ENCODE measurements around the gene LST1. TPM values are rescaled to one million over a fixed set of nuclear protein-coding genes. Genes with fewer than 3 reads are reported as not detected.

The LST1 gene
- total and polyA plus RNA-seq, 2 donors (not counting 1 experiment from before 2014, with no cell fraction given) = not detected

GRCh38 chr6:31578184-31579118 is 7.6 kb upstream of the LST1 start:
- Histone ChIP-seq H4K20me1 (ENCODE audit: control insufficient read depth, extremely low read depth, insufficient read depth, low read length) (no peaks in the 10 kb centered on the region), H3K4me2 (ENCODE audit: extremely low read depth, insufficient read depth, low read length) (no peak overlapping the region), H3K36me3 (ENCODE audit: control insufficient read depth, insufficient read depth, low read length) (no peaks in the 10 kb centered on the region), H3K27ac (ENCODE audit: insufficient read depth, low read length) (no peak overlapping the region), H3K79me2 (ENCODE audit: control insufficient read depth, insufficient read depth, low read length) (no peaks in the 10 kb centered on the region), H2AFZ (ENCODE audit: low read length) (no peak overlapping the region), H3K9me3 (ENCODE audit: control insufficient read depth, insufficient read depth, low read depth, low read length) (no peaks in the 10 kb centered on the region), H3K4me3 (replicated peaks in 1 of 4; ENCODE audit: control extremely low read depth in 1 of 4, insufficient read depth in 1 of 4, low read depth in 3 of 4, low read length in 4 of 4) (no peak overlapping the region), H3K27me3 (ENCODE audit: control insufficient read depth, insufficient read depth, low read length) (peaks cover 23% of the 10 kb centered on the region), H3K4me1 (ENCODE audit: control insufficient read depth, extremely low read depth, insufficient read depth, low read length) (no peaks in the 10 kb centered on the region), H3K9ac (ENCODE audit: insufficient read depth, low read length) (no peak overlapping the region)
- TF ChIP-seq, protein P1, sequence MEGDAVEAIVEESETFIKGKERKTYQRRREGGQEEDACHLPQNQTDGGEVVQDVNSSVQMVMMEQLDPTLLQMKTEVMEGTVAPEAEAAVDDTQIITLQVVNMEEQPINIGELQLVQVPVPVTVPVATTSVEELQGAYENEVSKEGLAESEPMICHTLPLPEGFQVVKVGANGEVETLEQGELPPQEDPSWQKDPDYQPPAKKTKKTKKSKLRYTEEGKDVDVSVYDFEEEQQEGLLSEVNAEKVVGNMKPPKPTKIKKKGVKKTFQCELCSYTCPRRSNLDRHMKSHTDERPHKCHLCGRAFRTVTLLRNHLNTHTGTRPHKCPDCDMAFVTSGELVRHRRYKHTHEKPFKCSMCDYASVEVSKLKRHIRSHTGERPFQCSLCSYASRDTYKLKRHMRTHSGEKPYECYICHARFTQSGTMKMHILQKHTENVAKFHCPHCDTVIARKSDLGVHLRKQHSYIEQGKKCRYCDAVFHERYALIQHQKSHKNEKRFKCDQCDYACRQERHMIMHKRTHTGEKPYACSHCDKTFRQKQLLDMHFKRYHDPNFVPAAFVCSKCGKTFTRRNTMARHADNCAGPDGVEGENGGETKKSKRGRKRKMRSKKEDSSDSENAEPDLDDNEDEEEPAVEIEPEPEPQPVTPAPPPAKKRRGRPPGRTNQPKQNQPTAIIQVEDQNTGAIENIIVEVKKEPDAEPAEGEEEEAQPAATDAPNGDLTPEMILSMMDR (conservative IDR thresholded peaks at IDR 0.05 in 1 of 2, IDR thresholded peaks at IDR 0.05 in 1 of 2; ENCODE audit: low read depth in 1 of 2, low read length in 2 of 2) = no peak
- TF ChIP-seq EZH2 (IDR thresholded peaks at IDR 0.05; ENCODE audit: low read length, missing control alignments) = no peak
- DNase-seq (ENCODE audit: low read depth in 2 of 2) = no peak

GRCh38 chr6:31579119-31579505 is 7.0 kb upstream of the LST1 start:
- TF ChIP-seq, protein P1 (conservative IDR thresholded peaks at IDR 0.05 in 1 of 2, IDR thresholded peaks at IDR 0.05 in 1 of 2; ENCODE audit: low read depth in 1 of 2, low read length in 2 of 2) = no peak
- TF ChIP-seq EZH2 (IDR thresholded peaks at IDR 0.05; ENCODE audit: low read length, missing control alignments) = no peak
- no peak for DNase-seq (ENCODE audit: low read depth in 2 of 2)
- Histone ChIP-seq H3K79me2 (ENCODE audit: control insufficient read depth, insufficient read depth, low read length) (no peaks in the 10 kb centered on the region), H3K27ac (ENCODE audit: insufficient read depth, low read length) (no peak overlapping the region), H3K36me3 (ENCODE audit: control insufficient read depth, insufficient read depth, low read length) (no peaks in the 10 kb centered on the region), H3K27me3 (ENCODE audit: control insufficient read depth, insufficient read depth, low read length) (peaks cover 21% of the 10 kb centered on the region), H3K9me3 (ENCODE audit: control insufficient read depth, insufficient read depth, low read depth, low read length) (no peaks in the 10 kb centered on the region), H3K4me2 (ENCODE audit: extremely low read depth, insufficient read depth, low read length) (no peak overlapping the region), H4K20me1 (ENCODE audit: control insufficient read depth, extremely low read depth, insufficient read depth, low read length) (no peaks in the 10 kb centered on the region), H2AFZ (ENCODE audit: low read length) (no peak overlapping the region), H3K4me1 (ENCODE audit: control insufficient read depth, extremely low read depth, insufficient read depth, low read length) (no peaks in the 10 kb centered on the region), H3K9ac (ENCODE audit: insufficient read depth, low read length) (no peak overlapping the region), H3K4me3 (replicated peaks in 1 of 4; ENCODE audit: control extremely low read depth in 1 of 4, insufficient read depth in 1 of 4, low read depth in 3 of 4, low read length in 4 of 4) (no peak overlapping the region)

GRCh38 chr6:31579546-31580437 is 6.3 kb upstream of the LST1 start:
- H3K9ac ChIP-seq (ENCODE audit: insufficient read depth, low read length) = no peak overlapping the region
- no peak for DNase-seq (ENCODE audit: low read depth in 2 of 2)
- H3K27me3 ChIP-seq (ENCODE audit: control insufficient read depth, insufficient read depth, low read length) = peaks cover 17% of the 10 kb centered on the region
- no peaks in the 10 kb centered on the region for H3K36me3 ChIP-seq (ENCODE audit: control insufficient read depth, insufficient read depth, low read length)
- H3K79me2 ChIP-seq (ENCODE audit: control insufficient read depth, insufficient read depth, low read length) = no peaks in the 10 kb centered on the region
- no peak for TF ChIP-seq EZH2 (IDR thresholded peaks at IDR 0.05; ENCODE audit: low read length, missing control alignments)
- TF ChIP-seq, protein P1 (conservative IDR thresholded peaks at IDR 0.05 in 1 of 2, IDR thresholded peaks at IDR 0.05 in 1 of 2; ENCODE audit: low read depth in 1 of 2, low read length in 2 of 2) = no peak
- no peaks in the 10 kb centered on the region for H4K20me1 ChIP-seq (ENCODE audit: control insufficient read depth, extremely low read depth, insufficient read depth, low read length)
- no peak overlapping the region for H3K4me2 ChIP-seq (ENCODE audit: extremely low read depth, insufficient read depth, low read length)
- H3K9me3 ChIP-seq (ENCODE audit: control insufficient read depth, insufficient read depth, low read depth, low read length) = no peaks in the 10 kb centered on the region
- H3K4me3 ChIP-seq (replicated peaks in 1 of 4; ENCODE audit: control extremely low read depth in 1 of 4, insufficient read depth in 1 of 4, low read depth in 3 of 4, low read length in 4 of 4) = no peak overlapping the region
- H2AFZ ChIP-seq (ENCODE audit: low read length) = no peak overlapping the region
- no peak overlapping the region for H3K27ac ChIP-seq (ENCODE audit: insufficient read depth, low read length)
- no peaks in the 10 kb centered on the region for H3K4me1 ChIP-seq (ENCODE audit: control insufficient read depth, extremely low read depth, insufficient read depth, low read length)
